H4 (cell line): Measurements from ENCODE around the gene SHROOM2. TPM values are rescaled to one million over a fixed set of nuclear protein-coding genes. Genes with fewer than 3 reads are reported as not detected.
"Not testable (repeated sequence)": the region's sequence is repeated elsewhere in the genome, so short reads cannot be mapped to it uniquely, and the experiment has no call there.

Experiments used
- DNase-seq: peaks from one replicate; pipeline ENCODE4 v3.0.0-alpha.2; 2015; ENCODE audit warnings: low spot score
- total RNA-seq: library from RNA; depleted of rRNA; stranded (reverse); fragments of >200 nt; shearing (Covaris generic); gene quantifications from 2 replicates; pipeline ENCODE4 v1.2.3, GENCODE V29; 2014

SHROOM2 gene
- total RNA-seq, 1 experiment from 2014 or later, result 3.6 TPM

- peak; percentile 79 for DNase-seq
Measured at GRCh38 chrX:9829308-9830267, 43.4 kb downstream of the SHROOM2 start.

GRCh38 chrX:9832811-9833210 is 46.6 kb downstream of the SHROOM2 start:
- DNase-seq, result no peak

GRCh38 chrX:9835585-9836210 is 49.5 kb downstream of the SHROOM2 start:
- DNase-seq, result no peak

GRCh38 chrX:9842541-9842940 is 56.3 kb downstream of the SHROOM2 start:
- no peak for DNase-seq

- no peak for DNase-seq
Measured at GRCh38 chrX:9844936-9845577, 58.8 kb downstream of the SHROOM2 start.

- DNase-seq, result no peak
Measured at GRCh38 chrX:9845578-9845952, 59.3 kb downstream of the SHROOM2 start.

GRCh38 chrX:9846631-9847030 is 60.4 kb downstream of the SHROOM2 start:
- DNase-seq, result peak; percentile 11

GRCh38 chrX:9847071-9847470 is 60.8 kb downstream of the SHROOM2 start:
- peak; percentile 73 for DNase-seq

- DNase-seq, result no peak
Measured at GRCh38 chrX:9848718-9849479, 62.7 kb downstream of the SHROOM2 start.

GRCh38 chrX:9851890-9852289 is 65.7 kb downstream of the SHROOM2 start:
- no peak for DNase-seq

- no peak for DNase-seq
Measured at GRCh38 chrX:9853307-9853706, 67.1 kb downstream of the SHROOM2 start.

- DNase-seq, result peak; percentile 14
Measured at GRCh38 chrX:9855561-9856283, 69.5 kb downstream of the SHROOM2 start.

GRCh38 chrX:9856588-9856987 is 70.4 kb downstream of the SHROOM2 start:
- no peak for DNase-seq

- no peak for DNase-seq
Measured at GRCh38 chrX:9857575-9858474, 71.6 kb downstream of the SHROOM2 start.

- DNase-seq, result not testable (repeated sequence)
Measured at GRCh38 chrX:9858684-9859083, 72.5 kb downstream of the SHROOM2 start.

- DNase-seq, result peak; percentile 25
Measured at GRCh38 chrX:9859711-9860555, 73.7 kb downstream of the SHROOM2 start.

GRCh38 chrX:9860826-9861225 is 74.6 kb downstream of the SHROOM2 start:
- no peak for DNase-seq

- no peak for DNase-seq
Measured at GRCh38 chrX:9861711-9862110, 75.5 kb downstream of the SHROOM2 start.

GRCh38 chrX:9862525-9862924 is 76.3 kb downstream of the SHROOM2 start:
- DNase-seq, result no peak
